Activated CD8-positive, alpha-beta memory T cell treated with anti-CD3 and anti-CD28 coated beads, Interleukin-2, amount 50 U/mL, for 48 hours (primary cell): ENCODE data around the gene PSMB5.
"Not testable (repeated sequence)": the region's sequence is repeated elsewhere in the genome, so short reads cannot be mapped to it uniquely, and the experiment has no call there.

Source experiments
- DNase-seq: peaks from one replicate; pipeline ENCODE4 v3.0.0-alpha.2; 2020

Gene PSMB5

DNA sequence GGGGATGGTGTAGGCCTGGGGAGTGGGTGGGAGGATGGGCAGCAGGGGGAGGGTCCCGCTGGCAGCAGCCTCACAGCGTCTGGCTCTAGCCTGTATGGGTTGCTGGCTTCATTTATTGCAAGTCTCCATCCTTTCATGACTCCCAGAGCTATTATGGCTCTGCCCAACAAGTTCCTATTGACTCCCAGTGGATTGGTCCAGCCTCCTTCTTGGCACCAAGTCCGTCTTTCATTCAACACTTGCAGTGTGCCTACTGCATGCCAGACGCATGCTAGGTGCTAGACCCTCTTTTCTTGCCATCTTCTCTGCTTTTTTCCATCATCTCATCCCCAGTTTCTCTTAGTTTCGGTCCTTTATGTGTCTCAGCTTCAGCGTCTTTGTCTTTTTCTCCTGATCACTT lies 8.4 kb upstream of the PSMB5 start:
- DNase-seq: no peak

DNA sequence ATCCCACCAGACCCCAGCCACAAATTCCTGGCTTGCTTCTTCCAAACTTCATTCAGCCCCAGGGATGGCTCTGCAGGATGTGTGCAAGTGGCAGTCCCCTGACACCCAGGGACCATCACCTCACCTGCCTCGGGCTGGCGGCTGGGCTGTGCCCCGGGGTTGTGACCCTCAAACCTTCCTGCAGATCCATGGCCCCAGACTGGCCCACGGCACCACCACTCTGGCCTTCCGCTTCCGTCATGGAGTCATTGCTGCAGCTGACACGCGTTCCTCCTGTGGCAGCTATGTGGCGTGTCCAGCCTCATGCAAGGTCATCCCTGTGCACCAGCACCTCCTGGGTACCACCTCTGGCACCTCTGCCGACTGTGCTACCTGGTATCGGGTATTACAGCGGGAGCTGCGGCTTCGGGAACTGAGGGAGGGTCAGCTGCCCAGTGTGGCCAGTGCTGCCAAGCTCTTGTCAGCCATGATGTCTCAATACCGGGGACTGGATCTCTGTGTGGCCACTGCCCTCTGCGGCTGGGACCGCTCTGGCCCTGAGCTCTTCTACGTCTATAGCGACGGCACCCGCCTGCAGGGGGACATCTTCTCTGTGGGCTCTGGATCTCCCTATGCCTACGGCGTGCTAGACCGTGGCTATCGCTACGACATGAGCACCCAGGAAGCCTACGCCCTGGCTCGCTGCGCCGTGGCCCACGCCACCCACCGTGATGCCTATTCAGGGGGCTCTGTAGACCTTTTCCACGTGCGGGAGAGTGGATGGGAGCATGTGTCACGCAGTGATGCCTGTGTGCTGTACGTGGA lies 7.7 kb upstream of the PSMB5 start, which contains the start of gene PSMB11:
Gene PSMB11, plus strand, starts transcription at position 51 of the 804 bp plus-strand sequence. Its CDS starts 14 bp downstream, at position 65.
- DNase-seq: no peak

DNA sequence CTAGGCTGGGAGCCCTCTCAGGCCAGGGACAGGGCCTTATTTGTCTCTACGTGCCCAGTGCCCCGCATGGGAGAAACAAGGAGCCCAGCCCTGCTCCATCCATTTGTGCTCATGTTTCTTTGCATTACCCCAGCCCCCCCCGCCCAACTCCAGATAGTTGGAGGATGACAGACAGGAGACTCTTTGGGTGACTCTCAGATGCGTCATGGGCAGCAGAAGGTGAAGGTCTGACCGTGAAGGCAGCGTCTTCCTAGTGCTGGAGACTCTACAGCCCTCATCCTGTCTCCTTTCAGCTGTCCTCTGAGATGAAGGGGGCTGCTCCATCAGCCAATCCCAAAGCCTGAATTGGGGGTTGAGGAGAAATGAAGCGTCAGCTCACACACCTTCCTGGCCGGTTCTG lies 7.0 kb upstream of the PSMB5 start:
- no peak for DNase-seq

DNA sequence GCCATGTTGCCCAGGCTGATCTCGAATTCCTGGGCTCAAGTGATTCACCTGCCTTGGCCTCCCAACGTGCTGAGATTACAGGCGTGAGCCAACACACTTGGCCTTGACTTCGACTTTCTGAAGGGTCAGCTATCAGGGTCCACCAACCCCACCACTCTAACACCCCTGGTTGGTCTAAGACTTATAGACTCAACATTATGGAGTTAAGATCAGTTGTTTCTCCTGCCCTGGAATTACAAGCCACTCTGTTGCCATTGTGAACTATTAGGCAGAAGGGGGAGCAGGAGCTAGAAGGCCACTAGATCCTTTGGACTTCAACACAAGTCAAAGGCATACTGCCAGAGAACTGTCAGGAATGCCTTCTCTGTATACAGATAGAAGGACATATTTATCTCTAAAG lies 5.4 kb upstream of the PSMB5 start:
- no peak for DNase-seq

DNA sequence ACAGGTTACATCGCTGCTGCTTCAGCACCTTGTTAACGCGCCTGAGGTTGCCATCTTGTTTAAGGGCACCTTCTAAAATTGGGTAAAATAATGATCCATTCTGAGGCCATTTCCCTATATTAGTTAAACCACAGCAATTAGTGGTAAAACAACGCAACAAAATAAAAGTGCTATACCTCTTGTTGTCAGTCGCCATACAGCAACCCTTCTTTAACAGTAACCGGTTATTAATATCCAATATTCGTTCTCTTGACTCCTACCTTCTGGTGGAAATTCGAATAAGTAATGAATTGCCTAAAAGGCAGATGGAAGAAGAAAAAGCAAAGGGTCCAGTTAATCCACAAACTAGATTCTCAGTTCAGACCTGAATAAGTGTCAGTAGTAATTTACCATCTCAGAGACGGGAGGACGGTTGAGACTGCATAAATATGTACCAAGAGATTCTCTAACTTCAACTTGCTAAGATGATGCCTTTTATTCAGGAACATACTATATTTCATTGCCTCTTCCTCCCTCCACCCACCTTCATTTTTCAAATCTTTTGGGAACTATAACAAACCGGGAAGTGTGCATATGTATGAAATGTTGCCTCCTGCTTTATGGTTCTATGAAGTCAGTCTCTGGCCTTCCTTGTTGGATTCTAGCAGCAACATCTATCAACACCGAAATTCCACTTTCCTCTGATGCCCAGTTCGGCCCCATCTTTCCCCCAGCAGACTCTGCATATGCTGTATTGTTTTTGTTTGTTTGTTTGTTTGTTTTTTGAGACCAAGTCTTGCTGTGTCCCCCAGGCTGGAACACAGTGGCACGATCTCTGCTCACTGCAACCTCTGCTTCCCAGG lies 824 bp upstream of the PSMB5 start:
- DNase-seq: no peak

DNA sequence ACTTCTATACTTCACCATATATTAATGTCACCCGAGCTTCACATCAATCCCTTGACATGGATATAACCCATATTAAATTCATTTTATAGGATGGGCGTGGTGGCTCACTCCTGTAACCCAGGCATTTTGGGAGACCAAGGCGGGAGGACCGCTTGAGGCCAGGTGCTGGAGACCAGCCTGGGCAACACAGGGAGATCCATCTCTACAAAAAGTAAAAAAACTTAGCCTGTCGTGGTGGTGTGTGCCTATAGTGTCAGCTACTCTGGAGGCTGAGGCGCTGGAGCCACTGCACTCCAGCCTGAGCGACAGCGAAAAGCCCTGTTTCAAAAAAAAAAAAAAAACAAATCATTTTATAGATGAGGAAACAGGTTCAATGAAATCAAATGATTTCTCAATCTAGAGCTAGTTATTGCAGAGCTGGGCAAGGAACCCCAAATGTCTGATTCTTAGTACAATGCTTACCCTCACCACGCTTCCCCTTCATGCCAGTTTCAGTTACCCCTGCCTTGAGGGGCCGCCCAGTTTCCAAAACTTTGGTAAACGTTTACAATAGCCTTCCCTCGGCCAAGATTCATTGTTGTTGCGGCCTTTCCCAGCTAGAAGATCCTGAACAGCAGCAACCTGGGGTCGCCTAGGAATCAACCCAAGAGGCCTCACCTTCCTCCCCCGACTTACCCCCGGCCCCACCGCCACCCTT lies 751 bp downstream of the PSMB5 start:
- no peak for DNase-seq

DNA sequence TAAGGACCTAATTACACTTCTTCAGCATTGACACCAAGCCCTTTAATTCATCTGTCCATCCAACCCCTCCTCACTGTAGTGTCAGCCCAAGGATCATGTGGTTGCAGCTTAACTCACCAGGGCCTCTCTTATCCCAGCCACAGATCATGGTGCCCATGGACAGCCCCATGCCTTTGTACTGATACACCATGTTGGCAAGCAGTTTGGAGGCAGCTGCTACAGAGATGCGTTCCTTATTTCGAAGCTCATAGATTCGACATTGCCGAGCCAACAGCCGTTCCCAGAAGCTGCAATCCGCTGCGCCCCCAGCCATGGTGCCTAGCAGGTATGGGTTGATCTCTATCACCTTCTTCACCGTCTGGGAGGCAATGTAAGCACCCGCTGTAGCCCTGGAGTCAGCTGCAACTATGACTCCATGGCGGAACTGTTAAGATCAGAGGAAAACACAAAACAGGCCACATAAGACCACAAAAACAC lies 1.4 kb downstream of the PSMB5 start:
- DNase-seq: no peak

DNA sequence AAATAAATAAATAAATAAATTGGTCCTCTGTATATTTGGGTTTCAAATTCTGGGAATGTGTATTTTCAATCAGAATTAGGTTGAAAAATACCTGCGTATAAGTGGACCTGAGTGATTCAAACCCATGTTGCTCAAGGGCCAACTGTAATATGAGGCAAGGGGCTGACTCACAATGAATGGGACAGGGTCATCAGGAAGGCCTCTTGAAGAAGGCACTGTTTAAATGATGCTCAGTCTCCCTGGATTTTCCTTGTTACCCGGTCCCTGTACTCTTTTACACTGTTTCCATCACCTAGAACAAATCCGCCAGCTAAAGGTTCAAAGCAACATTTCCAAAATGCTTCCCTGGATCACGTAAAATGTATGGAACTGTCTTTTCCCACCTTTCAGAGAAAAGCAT lies 3.8 kb downstream of the PSMB5 start:
- no peak for DNase-seq

DNA sequence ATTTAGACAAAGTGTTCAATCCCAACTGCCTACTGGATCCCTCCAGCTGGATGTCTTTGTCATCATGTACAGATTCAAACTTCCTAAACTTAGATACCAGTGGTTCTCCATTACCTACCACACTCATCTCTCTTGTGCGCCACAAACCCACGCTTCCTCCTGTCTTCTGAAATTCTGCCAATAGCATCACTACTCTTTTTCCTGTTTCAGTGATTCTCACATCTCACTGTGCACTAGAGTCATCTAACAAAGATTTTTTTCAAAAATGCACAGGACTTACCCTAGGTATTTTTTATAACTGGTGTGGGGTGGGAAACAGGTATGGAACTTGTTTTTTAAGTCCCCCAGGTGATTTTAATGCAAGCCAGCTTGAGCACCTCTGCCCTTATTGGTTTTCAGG lies 5.9 kb downstream of the PSMB5 start:
- DNase-seq: no peak

DNA sequence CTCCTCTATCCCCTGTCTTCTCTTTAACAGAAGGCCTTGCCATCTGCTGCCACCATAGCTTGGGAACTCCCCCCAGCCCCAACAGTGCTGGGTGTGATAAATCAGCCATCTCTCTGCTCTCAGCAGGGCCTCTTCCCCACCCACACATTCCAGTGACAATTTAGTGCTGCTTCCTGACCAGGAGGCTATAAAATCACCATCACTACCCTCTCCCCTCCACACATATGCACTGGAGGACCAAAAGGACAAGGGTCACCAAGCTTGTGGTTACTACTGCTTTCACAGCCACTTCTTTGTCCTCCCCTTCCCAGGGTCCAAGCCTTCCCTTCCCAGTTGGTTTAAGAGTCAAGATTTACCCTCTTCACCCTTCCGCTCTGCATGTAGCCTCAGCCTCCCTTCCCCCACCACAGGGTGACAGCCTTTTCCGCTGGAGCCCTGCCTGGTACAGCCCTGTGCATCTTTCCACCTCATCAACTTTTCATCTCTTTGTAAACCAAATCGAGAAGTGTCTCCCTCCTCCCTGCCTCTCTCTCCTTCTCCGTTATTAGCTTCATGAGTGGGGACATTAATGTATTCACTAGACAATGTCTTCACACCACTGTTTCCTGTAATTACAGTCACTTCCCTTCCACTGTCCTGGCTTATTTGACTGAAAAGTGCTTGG lies 9.4 kb downstream of the PSMB5 start:
- no peak for DNase-seq

DNA sequence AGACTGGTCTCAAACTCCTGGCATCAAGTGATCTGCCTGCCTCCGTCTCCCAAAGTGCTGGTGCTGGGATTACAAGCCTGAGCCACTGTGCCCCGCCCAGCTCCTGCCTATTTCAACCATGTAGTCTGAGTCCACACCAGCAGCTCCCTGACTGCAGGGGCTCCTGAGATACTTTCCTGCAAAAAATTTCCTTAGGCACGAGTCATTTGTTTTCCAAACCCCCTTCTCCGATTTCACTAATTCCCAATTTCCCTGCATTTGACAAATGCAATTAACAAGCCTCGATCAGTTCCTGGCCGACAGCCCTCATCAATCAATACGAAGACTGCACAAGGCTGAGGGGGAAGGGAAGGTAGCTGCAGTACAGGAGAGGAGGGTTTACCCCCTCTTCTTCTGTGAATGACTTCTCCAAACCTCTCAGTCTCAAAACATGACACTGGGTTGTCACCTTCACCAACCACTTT lies 10.1 kb downstream of the PSMB5 start:
- no peak for DNase-seq

DNA sequence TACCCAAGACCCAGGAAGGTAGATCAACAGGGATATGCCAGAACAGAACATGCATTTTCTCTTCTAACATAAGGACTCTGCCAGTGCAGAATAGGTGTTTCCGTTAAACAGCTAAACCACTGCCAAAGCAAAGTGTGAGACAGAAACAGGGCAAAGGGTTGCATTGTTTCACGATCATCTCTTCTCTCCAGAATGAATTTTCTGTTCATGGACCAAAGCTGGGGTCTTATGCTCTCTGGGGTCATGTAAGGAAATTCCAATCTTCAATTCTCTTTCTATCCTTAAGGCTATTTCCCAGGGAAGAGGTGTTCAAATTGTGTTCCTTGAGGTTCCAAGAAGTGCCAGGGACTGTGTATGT lies 10.9 kb downstream of the PSMB5 start:
- no peak for DNase-seq

DNA sequence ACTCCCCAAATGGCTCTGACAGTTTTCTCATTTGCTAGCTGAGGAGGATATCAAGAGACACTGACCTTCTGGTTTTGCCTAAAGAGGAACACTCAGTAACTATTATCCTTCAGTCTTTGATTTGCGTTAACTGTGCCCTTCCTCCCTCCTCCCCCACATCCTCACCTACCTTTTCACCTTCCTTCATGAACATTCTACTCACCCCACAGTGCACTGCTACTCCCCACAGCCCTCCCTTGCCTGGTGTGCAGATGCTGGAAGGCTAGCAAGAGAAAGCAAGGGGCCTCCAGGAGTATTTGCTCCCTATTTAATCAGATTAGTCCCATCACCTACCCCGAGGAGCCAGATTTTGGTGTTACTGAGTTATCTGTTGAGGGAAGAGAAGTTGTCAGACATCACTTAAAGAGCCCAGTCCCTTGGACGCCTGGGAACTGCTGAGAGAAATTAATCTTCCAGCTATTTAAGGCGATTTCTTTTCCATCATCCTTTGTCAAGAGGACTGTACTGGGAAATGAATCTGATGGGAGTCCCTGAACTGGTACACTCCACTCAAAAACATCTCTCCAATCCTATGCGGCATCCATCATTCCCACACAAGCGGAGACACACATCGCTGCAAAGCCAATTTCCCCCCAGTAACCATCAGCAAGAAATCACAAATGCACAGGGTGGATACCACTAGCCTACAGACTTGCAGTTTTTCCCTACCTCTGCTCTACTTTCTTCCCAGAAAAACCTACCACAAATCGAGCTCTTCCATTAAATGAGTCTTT lies 11.5 kb downstream of the PSMB5 start:
- DNase-seq: no peak

DNA sequence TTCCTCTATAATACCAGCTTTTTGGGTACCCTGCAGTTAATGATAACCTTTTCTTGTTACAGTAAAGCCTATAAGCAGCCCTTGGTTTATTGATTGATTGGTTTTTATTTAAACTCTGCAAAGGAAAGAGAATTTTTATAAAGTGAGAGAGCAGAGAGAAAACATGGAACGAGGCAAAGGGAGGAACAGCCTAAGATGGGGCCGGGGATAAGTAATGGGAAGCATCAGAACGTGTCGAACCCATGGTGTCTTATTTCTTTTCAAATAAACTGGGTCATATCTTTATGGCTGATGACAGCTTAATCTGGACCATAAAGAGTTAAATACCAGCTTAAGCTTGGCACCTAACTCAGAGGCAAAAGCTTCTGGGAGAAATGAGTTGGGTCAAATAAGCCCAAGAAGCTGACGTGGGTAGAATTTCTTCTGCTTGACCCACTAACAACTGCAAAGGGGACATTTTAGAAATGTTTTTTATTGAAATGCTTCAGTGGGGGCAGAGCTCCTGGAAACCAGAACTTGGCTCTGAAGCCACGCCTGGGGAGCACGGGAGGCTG lies 12.7 kb downstream of the PSMB5 start:
- no peak for DNase-seq

DNA sequence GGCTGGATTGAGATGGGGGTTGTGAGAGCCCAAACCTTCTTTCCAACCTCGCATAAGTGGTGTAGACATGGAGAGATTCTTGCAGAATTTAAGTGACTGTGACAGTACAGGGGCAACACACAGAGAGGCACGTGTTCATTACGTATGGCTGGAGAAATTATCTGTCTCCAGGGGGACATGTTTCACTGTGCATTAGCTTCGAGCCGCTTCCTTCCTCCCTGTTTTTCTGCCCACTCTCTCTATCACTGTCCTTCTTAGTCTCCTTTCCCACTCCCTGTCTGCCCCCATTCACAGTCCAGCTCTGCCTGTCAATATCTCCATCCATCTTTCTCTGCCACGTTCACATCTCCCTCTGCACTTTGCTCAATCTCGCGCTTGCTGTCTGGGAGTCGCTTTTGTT lies 13.3 kb downstream of the PSMB5 start:
- DNase-seq: no peak

DNA sequence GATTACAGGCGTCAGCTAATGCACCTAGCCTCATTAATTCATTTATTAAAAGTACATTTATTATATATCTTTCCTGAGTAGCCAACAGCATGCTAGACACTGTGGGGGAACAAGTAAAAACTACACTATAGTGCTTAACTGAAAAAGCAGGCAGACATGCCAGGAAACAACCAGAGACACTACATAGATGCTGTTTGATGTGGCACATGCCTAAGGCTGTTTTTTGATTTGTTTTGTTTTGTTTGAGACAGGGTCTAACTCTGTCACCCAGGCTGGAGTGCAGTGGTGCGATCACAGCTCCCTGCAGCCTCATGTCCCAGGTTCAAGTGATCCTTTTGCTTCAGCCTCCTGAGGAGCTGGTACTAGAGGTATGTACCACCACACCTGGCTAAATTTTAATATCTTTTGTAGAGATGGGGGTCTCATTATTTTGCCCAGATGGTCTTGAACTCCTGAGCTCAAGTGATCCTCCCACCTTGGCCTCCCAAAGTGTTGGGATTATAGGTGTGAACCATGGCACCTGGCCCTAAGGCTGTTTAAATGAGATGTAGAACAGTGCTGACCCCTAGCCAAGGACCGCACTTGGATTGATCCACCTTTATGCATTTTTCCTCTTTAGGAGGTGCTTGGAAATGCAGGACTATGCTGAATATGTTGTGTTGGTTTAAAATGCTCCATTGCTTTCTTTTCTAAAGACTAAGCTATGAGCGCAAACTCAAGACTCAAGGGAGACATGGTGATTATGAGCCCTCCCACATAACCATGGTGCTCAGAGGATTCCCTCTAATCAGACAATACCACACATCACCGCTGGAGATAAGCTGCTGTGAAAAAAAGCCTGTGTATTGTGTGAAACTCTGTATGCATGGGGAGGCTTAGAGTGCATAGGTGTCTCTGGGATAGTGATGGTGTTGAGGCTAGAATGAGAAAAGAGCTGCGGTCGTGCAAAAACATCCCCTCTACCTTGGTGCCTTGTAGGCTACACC lies 14.3 kb downstream of the PSMB5 start:
- no peak for DNase-seq

DNA sequence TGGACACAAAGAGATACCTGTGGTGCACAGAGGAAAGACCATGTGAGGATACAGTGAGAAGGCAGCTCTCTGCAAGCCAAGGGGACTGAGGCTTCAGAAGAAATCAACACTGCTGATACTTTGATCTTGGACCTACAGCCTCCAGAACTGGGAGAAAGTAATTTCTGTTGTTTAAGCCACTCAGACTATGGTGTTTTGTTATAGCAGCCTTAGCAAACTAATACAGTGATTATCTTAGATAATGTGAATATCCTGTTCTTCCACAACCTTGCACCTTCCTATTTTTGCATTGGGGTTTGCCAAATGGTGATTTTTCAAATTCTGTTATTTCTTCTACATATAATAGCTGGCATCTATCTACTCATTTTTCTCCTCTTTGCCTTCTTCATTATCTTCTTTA lies 16.6 kb downstream of the PSMB5 start:
- DNase-seq: no peak

DNA sequence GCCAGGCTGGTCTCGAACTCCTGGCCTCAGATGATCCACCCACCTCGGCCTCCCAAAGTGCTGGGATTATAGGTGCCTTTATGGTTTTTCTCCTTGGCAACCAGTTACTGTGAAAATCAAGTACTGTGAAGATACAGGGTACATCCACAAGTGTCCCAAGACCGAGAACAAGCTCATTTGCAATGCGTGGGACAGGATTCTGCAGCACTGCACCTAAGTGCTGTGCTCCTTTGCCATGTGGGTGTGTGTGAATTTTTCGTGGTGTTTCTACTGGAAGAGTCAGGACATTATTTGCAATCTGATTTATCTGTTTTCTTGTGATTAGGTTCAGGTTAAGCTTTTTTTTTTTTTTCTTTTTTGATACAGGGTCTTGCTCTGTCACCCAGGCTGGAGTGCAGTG lies 17.6 kb downstream of the PSMB5 start:
- DNase-seq: no peak

DNA sequence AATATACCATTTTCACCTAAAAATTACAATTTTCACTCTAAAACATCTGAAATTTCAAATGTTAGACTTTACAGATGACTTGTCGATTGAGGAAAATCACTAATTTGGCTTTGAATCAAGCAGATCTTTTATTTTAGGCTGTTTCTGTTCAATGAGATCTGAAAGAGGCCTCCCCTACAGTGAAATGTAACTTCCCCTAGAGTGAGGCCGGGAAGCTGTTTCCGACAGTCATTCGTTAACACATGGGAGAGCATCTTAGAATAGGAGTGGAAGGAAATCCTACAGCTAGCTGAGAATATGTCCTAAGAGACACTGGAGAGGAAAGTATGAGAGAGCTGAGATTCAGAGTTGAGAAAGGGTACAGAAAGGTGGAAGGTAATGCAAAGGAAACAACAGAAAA lies 19.1 kb downstream of the PSMB5 start:
- DNase-seq: no peak

DNA sequence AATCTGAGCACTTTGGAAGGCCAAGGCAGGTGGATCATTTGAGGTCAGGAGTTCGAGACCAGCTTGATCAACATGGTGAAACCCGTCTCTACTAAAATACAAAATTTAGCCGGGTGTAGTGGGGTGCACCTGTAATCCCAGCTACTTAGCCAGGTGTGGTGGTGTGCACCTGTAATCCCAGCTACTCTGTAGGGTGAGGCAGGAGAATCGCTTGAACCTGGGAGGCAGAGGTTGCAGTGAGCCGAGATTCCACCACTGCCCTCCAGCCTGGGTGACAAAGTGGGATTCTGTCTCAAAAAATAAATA lies 21.0 kb downstream of the PSMB5 start:
- not testable (repeated sequence) for DNase-seq
